ENCODE measurements around the gene QSOX1. TPM values are rescaled to one million over a fixed set of nuclear protein-coding genes. Genes with fewer than 3 reads are reported as not detected.

Gene QSOX1
- polyA plus RNA-seq, 2 donors, result 50.6 to 173 TPM

DNA sequence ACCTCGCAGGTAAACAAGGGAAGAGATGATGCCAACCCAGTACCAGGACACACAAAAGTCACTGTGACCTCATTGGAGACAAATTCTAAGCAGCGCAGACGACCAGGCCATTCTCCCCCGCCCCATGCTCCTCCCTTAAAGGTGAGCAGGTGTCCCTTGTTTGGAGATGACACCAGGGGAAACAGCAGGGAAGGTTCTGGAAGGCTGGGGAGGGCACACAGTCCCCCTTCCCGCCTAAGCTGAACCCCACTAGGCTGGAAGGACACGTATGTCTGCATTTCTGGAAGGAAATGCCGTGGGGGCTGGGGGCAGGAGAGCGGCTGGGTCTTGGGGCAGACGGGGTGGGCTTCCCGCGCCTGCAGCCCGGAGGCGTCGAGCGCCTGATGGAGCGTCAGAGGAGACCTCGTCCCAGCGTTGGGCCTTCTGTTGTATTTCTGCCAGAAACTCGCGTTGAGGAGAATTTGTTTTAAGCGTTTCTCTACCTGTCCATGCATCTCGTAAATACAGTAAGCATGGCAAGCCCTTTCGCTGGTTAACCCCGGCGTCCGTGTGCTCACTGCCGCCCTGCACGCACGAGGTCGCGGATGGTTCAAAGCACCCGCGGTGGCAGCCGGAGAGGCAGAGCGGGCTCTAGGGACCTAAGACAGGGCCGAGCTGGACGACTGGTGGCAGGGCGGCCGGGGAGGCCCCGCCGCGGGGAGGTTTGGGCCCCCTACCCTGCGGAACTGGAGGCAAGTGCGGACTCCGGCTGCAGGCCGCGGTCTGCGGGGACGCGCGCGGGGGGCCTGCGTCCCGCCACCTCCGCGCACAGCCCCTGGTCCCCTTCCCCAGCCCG lies 74.2 kb downstream of the QSOX1 start:
- WGBS, 2 donors, result 5 to 6% methylated on average over 57 of the region's 57 CpGs
- Histone ChIP-seq H3K36me3 (ENCODE audit: control insufficient read depth in 2 of 2, insufficient read depth in 2 of 2, low read length in 1 of 2) (no peaks in the 10 kb centered on the region), H3K4me1 (ENCODE audit: control insufficient read depth in 2 of 2, insufficient read depth in 2 of 2, low read length in 1 of 2) (peaks cover 10 to 27% of the 10 kb centered on the region in 2 donors), H3K27me3 (ENCODE audit: control insufficient read depth in 1 of 2, insufficient read depth in 2 of 2, low read length in 2 of 2) (peaks cover 17 to 42% of the 10 kb centered on the region in 2 donors), H3K9me3 (ENCODE audit: control insufficient read depth in 2 of 2, insufficient read depth in 1 of 2, low read depth in 1 of 2, low read length in 1 of 2) (peaks cover 0 to 3% of the 10 kb centered on the region in 2 donors), H3K27ac (ENCODE audit: low read depth in 2 of 2, low read length in 1 of 2) (no peak overlapping the region), H3K4me3 (ENCODE audit: low read depth in 1 of 2, low read length in 2 of 2) (peak overlapping the region; percentile 58 to 62)

DNA sequence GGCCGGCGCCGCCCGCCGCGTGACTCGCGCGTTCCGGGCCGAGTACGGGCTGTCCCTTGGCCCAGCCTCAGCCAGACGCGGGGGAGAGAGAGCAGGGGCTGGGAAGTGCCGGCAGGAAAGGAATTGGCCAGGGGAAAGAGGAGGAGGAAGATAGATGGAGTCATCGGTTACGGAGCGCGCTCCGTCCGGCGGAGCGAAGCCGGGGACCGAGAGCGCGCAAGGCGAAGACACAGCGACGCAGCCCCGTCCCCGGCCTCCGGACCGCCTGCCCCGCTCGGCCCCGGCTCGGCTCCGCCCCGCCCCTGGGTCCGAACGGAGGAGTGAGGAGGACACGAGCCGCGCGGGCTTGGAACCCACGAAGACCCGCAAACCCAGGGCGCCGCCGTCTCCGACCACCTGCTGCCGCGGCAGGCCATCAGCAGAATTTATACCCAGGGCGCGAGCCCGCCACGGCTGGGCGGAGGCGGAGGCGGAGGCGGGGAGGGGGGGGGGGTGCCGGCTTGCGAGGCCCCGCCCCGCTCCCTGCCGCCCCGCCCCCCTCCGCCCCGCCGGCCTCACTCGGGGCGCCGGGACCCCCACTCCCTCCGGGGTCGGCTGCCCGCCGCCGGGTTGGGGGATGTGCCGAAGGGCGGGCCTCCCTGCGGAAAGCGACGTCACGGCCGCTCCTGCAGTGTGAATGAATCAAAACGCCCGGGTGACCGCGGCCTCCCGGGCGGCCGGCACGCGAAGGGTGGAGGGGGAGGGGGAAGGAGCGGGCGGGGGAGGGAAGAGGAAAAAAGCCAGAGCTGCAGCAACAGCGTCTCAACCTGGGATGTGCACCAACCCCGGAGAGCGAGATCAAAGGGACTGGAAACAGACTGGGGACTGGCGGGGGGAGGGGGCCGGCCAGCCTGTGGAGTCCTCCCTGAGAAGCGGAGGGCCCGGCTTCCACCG lies 75.1 kb downstream of the QSOX1 start, which contains the start of gene LHX4:
Gene LHX4, plus strand, starts transcription at position 782 of the 933 bp plus-strand sequence. CDS start 266 bp downstream, outside the sequence.
- H3K27ac ChIP-seq (ENCODE audit: low read depth in 2 of 2, low read length in 1 of 2), result no peak within 1 kb of the TSS
- no peaks in the 10 kb centered on the region for H3K36me3 ChIP-seq (ENCODE audit: control insufficient read depth in 2 of 2, insufficient read depth in 2 of 2, low read length in 1 of 2)
- H3K9me3 ChIP-seq (ENCODE audit: control insufficient read depth in 2 of 2, insufficient read depth in 1 of 2, low read depth in 1 of 2, low read length in 1 of 2), result peaks cover 0 to 3% of the 10 kb centered on the region in 2 donors
- H3K4me3 ChIP-seq (ENCODE audit: low read depth in 1 of 2, low read length in 2 of 2), result peak within 1 kb of the TSS; percentile 58 to 62
- H3K4me1 ChIP-seq (ENCODE audit: control insufficient read depth in 2 of 2, insufficient read depth in 2 of 2, low read length in 1 of 2), result peaks cover 13 to 32% of the 10 kb centered on the region in 2 donors
- 1% methylated on average over 56 to 104 of the region's 105 CpGs for WGBS, 2 donors
- peaks cover 17 to 42% of the 10 kb centered on the region in 2 donors for H3K27me3 ChIP-seq (ENCODE audit: control insufficient read depth in 1 of 2, insufficient read depth in 2 of 2, low read length in 2 of 2)

DNA sequence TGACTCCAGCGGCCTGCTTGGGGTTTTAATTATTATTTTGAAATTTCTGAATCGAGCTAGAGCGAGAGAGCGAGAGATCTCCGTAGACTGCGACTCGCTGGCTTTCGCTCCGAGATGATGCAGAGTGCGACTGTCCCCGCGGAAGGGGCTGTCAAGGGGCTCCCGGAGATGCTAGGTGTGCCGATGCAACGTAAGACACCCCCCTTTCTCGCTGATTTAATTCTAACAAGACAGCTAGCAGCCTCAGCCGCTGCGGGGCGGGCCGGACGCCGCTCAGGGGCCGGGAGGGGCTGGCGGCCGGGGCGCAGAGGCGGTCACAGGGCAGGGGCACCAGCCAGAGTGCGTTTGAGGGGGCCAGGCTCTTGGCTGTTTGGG lies 75.7 kb downstream of the QSOX1 start:
- peaks cover 0 to 3% of the 10 kb centered on the region in 2 donors for H3K9me3 ChIP-seq (ENCODE audit: control insufficient read depth in 2 of 2, insufficient read depth in 1 of 2, low read depth in 1 of 2, low read length in 1 of 2)
- H3K4me1 ChIP-seq (ENCODE audit: control insufficient read depth in 2 of 2, insufficient read depth in 2 of 2, low read length in 1 of 2), result peaks cover 13 to 39% of the 10 kb centered on the region in 2 donors
- H3K4me3 ChIP-seq (ENCODE audit: low read depth in 1 of 2, low read length in 2 of 2), result peak overlapping the region; percentile 26 to 62
- no peak overlapping the region for H3K27ac ChIP-seq (ENCODE audit: low read depth in 2 of 2, low read length in 1 of 2)
- H3K27me3 ChIP-seq (ENCODE audit: control insufficient read depth in 1 of 2, insufficient read depth in 2 of 2, low read length in 2 of 2), result peaks cover 17 to 46% of the 10 kb centered on the region in 2 donors
- H3K36me3 ChIP-seq (ENCODE audit: control insufficient read depth in 2 of 2, insufficient read depth in 2 of 2, low read length in 1 of 2), result no peaks in the 10 kb centered on the region
- WGBS, 2 donors, result 1 to 2% methylated on average over 28 of the region's 28 CpGs

DNA sequence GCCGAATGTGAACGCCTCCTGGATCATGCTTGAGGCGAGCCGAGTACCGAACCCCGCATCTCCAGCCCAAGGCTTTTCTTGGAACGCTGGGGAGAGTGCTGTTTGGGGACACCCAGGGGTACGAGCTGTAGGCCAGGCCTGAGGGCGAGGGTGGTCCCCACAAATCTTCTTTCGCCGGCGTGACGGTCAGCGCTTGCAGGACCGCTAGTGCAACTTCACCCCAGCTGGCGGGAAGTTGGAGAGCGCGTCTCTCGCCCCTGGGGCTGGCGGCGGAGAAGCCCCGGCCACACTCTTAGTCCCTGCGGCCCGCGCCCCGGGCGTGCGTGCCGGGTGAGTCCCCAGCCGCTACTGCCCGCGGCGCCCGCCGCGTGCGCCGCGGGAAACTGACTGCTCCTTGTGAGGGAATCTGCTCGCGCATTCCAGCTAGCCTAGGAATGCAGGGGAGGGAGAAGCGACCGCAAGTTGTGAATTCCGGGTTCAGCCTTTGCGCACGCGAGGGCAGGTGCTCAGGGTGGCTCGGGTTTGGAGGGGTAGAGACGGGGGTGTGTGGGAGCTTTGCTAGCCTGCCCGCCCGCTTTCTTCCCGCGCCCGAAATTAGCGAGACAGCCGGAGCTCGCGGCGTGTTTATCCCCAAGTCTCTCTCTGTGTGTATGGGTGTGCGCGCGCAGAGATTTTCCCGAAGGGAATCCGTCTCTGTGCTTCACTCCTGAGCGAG lies 76.3 kb downstream of the QSOX1 start:
- Histone ChIP-seq H3K36me3 (ENCODE audit: control insufficient read depth in 2 of 2, insufficient read depth in 2 of 2, low read length in 1 of 2) (no peaks in the 10 kb centered on the region), H3K4me3 (ENCODE audit: low read depth in 1 of 2, low read length in 2 of 2) (peak overlapping the region; percentile 26 to 62), H3K27ac (ENCODE audit: low read depth in 2 of 2, low read length in 1 of 2) (no peak overlapping the region), H3K4me1 (ENCODE audit: control insufficient read depth in 2 of 2, insufficient read depth in 2 of 2, low read length in 1 of 2) (peaks cover 13 to 42% of the 10 kb centered on the region in 2 donors), H3K27me3 (ENCODE audit: control insufficient read depth in 1 of 2, insufficient read depth in 2 of 2, low read length in 2 of 2) (peaks cover 13 to 51% of the 10 kb centered on the region in 2 donors), H3K9me3 (ENCODE audit: control insufficient read depth in 2 of 2, insufficient read depth in 1 of 2, low read depth in 1 of 2, low read length in 1 of 2) (peaks cover 0 to 3% of the 10 kb centered on the region in 2 donors)
- WGBS, 2 donors, result 0 to 1% methylated on average over 58 to 65 of the region's 65 CpGs

DNA sequence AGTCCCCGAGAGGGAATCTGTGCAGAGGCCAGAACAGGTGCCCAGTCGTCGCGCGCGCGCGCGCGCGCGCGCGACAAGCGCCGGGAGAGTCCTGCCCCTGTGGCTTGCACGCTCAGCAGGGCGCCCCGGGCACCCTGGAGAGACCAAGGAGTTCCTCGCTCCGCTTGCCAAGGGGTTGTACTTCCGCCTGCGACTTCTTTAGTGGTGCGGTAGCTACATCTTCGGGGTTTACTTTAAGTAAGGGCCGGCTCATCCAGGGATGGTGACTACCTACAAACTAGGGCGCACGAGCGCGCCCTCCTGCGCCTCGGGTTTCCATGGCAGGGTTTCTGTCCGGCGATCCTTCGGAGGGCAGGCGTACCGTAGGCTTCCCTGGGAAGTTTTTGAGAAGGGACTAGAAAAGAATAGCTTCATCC lies 76.8 kb downstream of the QSOX1 start:
- Histone ChIP-seq H3K9me3 (ENCODE audit: control insufficient read depth in 2 of 2, insufficient read depth in 1 of 2, low read depth in 1 of 2, low read length in 1 of 2) (peaks cover 0 to under 1% of the 10 kb centered on the region in 2 donors), H3K27ac (ENCODE audit: low read depth in 2 of 2, low read length in 1 of 2) (no peak overlapping the region), H3K4me3 (ENCODE audit: low read depth in 1 of 2, low read length in 2 of 2) (peak overlapping the region in 1 of 2 donors; percentile 62), H3K36me3 (ENCODE audit: control insufficient read depth in 2 of 2, insufficient read depth in 2 of 2, low read length in 1 of 2) (no peaks in the 10 kb centered on the region), H3K4me1 (ENCODE audit: control insufficient read depth in 2 of 2, insufficient read depth in 2 of 2, low read length in 1 of 2) (peaks cover 13 to 42% of the 10 kb centered on the region in 2 donors), H3K27me3 (ENCODE audit: control insufficient read depth in 1 of 2, insufficient read depth in 2 of 2, low read length in 2 of 2) (peaks cover 11 to 57% of the 10 kb centered on the region in 2 donors)
- 1% methylated on average over 36 to 37 of the region's 37 CpGs for WGBS, 2 donors

DNA sequence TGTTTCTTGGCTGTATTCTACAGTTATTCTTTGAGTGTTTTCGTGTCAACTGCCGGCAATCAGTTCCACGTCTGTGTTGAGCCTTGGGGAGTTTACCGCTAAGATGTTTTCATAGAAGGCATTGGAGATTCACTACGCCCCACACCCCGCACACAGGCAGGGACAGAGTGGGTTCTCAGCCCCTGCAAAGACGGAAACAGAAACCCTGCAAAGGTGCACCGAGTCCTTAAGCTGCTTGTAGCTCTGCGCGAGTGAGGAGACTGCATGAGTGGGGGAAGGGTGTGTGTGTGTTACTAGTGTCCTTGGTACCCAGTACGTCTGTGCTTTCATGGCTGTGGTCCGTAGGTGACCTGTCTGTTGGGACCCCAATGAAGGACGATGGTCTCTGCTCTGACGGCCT lies 77.3 kb downstream of the QSOX1 start:
- H3K27me3 ChIP-seq (ENCODE audit: control insufficient read depth in 1 of 2, insufficient read depth in 2 of 2, low read length in 2 of 2), result peaks cover 11 to 58% of the 10 kb centered on the region in 2 donors
- peak overlapping the region in 1 of 2 donors; percentile 62 for H3K4me3 ChIP-seq (ENCODE audit: low read depth in 1 of 2, low read length in 2 of 2)
- no peaks in the 10 kb centered on the region for H3K9me3 ChIP-seq (ENCODE audit: control insufficient read depth in 2 of 2, insufficient read depth in 1 of 2, low read depth in 1 of 2, low read length in 1 of 2)
- 5% methylated on average over 14 of the region's 14 CpGs for WGBS, 2 donors
- no peaks in the 10 kb centered on the region for H3K36me3 ChIP-seq (ENCODE audit: control insufficient read depth in 2 of 2, insufficient read depth in 2 of 2, low read length in 1 of 2)
- no peak overlapping the region for H3K27ac ChIP-seq (ENCODE audit: low read depth in 2 of 2, low read length in 1 of 2)
- H3K4me1 ChIP-seq (ENCODE audit: control insufficient read depth in 2 of 2, insufficient read depth in 2 of 2, low read length in 1 of 2), result peaks cover 13 to 42% of the 10 kb centered on the region in 2 donors

DNA sequence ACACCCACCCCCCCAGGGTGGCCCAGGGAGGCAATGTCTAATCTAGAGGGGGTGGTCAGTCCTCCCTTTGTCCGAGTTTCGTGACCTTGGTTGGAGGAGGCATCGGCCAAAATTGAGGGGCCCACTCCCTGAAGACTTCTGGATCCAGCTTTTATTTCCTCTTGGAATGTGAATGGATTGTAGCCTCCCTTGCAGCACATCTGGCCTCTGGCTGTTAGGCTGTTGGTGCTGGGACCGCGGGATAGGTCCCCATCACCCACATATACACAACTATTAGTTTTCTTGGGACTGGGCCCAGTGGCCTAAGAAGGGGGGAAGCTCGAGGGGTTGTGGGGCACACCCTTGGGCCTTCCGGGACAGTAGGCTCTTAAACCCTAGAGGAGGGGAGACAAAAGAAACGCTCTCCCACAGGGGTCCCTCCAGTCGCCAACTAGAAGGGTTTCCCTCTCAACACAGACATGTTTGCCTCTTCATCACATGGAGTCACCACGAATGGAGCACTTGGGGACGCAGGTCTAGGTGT lies 77.9 kb downstream of the QSOX1 start:
- WGBS, 2 donors, result 9 to 10% methylated on average over 11 of the region's 11 CpGs
- Histone ChIP-seq H3K36me3 (ENCODE audit: control insufficient read depth in 2 of 2, insufficient read depth in 2 of 2, low read length in 1 of 2) (no peaks in the 10 kb centered on the region), H3K27me3 (ENCODE audit: control insufficient read depth in 1 of 2, insufficient read depth in 2 of 2, low read length in 2 of 2) (peaks cover 11 to 62% of the 10 kb centered on the region in 2 donors), H3K27ac (ENCODE audit: low read depth in 2 of 2, low read length in 1 of 2) (no peak overlapping the region), H3K4me3 (ENCODE audit: low read depth in 1 of 2, low read length in 2 of 2) (no peak overlapping the region), H3K4me1 (ENCODE audit: control insufficient read depth in 2 of 2, insufficient read depth in 2 of 2, low read length in 1 of 2) (peaks cover 13 to 42% of the 10 kb centered on the region in 2 donors), H3K9me3 (ENCODE audit: control insufficient read depth in 2 of 2, insufficient read depth in 1 of 2, low read depth in 1 of 2, low read length in 1 of 2) (no peaks in the 10 kb centered on the region)

DNA sequence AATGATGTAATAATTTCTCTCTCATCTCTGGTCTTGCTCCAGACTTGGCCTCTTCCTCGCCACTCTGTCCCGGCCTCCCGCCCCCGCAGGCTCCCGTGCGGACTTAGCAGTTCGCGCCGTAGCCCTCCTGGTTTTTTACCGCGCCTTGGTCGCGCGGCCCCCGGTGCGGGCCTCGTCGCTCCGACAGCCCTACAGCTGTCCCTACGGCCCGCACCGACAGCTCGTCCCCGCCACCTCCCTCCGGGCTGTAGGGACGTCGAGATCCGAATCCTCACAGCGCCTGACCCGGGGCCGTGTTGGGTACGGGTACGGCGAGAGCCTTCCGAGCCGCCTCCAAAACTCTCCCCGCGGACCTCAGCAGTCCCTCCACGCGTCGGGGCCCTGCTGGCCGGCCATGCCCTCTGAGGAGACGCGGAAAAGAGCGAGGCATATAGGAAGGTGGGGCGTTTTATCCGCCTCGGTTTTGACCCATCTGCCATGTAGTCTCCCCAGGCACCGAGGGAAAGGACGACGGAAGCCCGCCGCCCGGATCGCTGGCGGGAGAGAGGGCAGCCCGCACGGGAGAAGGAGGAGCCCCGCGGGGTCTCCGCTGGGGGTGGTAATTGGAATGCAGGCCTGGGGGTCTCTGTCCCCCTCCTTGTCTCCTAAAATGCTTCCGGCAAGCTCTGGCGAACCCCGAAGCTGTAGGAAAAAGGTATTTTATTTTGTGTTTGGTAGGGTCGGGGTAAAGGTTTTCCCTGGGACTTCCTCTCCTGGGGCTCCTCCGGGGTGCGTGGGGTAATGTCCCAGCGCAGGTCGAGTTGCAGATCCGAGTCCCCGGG lies 78.7 kb downstream of the QSOX1 start:
- Histone ChIP-seq H3K4me3 (ENCODE audit: low read depth in 1 of 2, low read length in 2 of 2) (no peak overlapping the region), H3K4me1 (ENCODE audit: control insufficient read depth in 2 of 2, insufficient read depth in 2 of 2, low read length in 1 of 2) (peaks cover 13 to 42% of the 10 kb centered on the region in 2 donors), H3K9me3 (ENCODE audit: control insufficient read depth in 2 of 2, insufficient read depth in 1 of 2, low read depth in 1 of 2, low read length in 1 of 2) (no peaks in the 10 kb centered on the region), H3K27me3 (ENCODE audit: control insufficient read depth in 1 of 2, insufficient read depth in 2 of 2, low read length in 2 of 2) (peaks cover 11 to 59% of the 10 kb centered on the region in 2 donors), H3K27ac (ENCODE audit: low read depth in 2 of 2, low read length in 1 of 2) (no peak overlapping the region), H3K36me3 (ENCODE audit: control insufficient read depth in 2 of 2, insufficient read depth in 2 of 2, low read length in 1 of 2) (no peaks in the 10 kb centered on the region)
- 6 to 7% methylated on average over 71 of the region's 71 CpGs for WGBS, 2 donors
